ENCODE data around the gene STX4. TPM values are rescaled to one million over a fixed set of nuclear protein-coding genes. Genes with fewer than 3 reads are reported as not detected.

The STX4 gene
- total RNA-seq, 1 donor from 2014 or later, result 55.0 TPM

DNA sequence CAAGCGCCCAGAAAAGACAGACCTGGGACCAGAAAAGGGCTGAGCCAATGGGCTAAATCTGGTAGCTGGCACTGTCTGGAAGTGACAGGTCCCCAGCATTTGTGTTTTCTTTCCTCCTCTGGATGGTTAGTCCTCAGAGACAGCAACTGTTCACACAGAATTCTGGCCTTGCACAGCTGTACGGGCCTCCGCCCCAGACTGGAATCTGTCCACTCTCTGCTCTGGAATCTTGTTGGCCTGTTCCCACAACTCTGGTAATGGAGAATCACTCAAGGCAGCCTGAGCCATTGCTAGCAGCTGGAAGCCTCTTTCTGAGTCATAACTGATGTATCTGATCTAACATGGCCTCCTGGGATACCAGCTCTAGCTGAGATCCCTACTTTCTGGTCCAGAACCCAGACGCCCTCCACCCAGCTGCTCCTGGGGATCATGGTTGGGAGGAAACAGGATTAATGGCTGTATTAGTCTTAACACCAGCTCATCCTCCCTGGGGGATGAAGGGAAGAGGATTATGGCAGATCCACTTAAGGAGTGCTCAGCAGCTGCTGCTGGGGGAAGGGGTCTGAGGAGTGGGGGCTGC is 31.6 kb downstream of the STX4 start:
- no peak for DNase-seq (ENCODE audit: low spot score)

DNA sequence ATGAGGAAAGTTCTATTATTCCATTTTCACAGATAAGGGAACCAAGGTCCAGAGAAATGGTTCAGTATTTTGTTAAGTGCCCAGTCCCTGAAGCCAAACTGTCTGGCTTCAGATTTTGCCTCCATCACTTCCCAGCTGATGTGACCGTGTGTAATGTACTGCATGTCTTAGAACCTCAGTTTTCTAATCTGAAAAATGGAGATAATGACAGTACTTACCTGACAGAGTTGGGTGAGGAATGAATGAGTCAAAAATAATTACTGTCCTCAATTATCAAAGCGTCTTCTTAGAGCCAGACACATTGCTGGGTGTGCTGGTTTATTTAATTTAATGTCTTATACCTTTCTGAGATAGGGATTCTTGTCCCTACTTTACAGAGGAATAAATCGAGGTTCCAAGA is 34.0 kb downstream of the STX4 start:
- no peak for DNase-seq (ENCODE audit: low spot score)

DNA sequence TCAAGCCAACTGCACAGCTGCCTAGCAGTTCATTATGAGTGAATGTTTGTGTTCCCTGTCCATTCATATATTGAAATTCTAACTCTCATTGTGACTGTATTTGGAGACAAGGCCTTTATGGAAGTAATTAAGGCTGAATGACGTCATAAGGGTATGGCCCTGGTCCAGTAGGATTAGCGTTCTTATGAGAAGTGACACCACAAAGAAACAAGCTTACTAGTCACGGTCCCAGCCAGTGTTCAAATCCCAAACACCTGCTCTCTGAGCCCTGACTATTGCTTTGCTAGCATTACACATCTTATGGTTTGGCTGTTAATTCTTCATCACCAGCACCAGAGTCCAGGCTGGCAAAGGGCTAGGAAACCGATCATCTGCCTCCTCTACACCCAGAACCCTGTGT is 38.5 kb downstream of the STX4 start:
- DNase-seq (ENCODE audit: low spot score), result no peak

DNA sequence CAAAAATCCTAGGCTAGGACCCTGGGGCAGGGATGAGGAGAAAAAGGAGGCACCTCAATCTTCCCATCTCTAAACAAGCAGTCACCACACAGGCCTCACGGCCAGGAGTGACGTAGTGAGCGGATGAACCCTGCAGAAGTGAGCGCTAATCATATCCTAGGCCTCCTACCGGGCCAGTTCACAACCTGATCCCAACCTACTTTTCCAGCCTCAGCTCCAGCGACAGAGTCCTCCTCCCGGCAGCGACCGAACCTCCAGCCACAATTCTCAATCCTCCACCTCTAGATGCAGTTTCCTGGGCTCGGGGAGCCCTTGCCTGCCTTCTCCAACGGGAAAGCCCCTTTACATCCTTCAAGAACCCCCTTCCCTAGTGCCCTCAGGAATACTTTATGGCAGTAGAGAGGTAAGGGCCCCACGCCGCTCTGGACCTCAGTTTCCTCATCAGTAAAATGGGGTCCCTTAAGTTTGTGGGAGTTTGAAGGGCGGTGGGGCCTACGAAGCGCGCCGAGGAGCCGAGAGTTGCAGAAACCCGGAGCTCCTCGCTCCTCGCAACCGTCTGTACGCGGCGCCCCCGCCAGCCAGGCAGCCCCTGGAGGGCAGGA is 39.3 kb downstream of the STX4 start:
- DNase-seq (ENCODE audit: low spot score), result no peak

DNA sequence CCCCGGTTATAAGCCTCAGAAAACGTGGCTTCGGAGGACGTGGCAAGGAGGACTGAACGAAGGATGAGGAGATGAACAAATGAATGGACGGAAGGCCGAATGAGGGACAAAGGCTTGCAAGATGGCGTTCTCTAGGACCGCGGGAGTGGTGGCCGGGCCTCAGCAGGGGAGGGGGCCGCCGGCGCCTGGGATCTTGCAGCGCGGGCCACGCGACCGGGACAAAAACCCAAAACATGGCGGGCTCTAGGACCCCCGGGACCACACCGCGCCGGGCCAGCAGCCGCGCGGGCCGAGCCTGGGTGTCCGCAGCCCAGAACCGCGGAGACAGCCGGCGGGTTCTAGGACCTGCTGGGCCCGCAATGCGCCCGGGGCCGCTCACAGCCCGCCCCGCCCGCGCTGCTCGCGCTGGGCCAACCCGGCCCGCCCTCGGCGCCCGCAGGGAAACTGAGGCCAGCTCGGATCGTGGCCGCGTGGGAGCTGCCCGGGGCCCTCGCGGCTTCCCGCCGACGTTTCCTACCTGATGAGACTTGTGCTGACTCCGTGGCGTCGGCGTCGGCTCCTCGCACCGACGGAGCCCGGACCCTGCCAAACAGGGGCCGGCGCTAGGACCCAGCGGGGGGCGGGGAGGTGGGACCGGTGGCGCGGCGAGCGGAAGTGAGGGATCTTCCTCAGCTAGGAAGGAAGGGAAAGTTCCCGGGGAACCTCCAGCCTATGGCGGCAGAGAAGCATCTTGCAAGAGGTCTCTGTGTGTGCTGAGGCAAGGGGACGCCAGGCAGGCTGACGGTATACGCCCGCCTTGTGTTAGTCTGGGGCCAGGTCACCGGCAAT is 40.0 kb downstream of the STX4 start:
- peak; percentile 91 for DNase-seq (ENCODE audit: low spot score)

DNA sequence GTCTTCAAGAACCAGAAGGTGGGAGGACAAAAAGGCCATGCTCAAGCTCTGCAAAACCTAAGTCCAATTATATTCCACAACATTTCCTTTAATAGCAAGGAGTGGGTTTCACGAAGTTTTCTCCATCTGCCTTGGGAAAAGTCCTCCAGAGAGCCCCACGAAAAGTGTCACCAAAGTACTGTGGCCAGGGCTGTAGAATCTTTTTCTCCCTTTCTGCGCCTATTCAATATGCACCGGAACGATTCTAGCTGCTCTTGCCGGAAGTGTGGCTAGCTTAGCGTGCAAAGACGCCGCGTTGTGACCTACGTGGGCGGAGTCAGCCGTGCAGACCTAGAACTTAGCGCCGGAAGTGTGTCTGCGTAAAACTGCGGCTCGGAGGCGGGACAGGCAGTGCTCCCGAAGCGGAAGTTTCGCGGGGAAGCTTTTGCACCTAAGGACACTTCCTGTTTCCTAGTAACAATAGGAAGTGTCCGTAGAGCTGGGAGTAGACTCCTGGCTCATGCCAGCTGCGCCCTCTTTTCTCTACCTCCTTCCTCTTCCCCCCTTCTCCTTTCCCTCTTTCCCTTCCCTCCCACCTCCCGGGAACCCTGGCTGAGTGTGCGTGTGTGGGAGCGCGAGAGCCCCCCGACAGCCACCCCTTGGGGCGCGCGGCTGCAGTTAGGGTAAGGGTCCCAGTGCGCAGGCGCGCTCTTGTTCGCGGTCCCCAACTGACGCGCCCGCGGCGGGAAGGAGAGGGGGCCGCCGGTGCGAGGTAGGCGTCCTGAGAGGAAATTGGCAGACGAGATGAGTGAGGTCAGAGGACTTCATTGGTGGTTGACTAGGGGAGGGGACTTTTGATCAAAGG is 40.8 kb downstream of the STX4 start, which contains the start of the genes ZNF646 and ZNF668:
TSS of gene ZNF646 (plus strand) at position 453 of the 844 bp plus-strand sequence. CDS start 1,903 bp downstream, outside the sequence.
TSS of gene ZNF668 (minus strand) at position 271 of the 844 bp plus-strand sequence. CDS start 9,781 bp downstream, outside the sequence.
- peak; percentile 99 for DNase-seq (ENCODE audit: low spot score)

DNA sequence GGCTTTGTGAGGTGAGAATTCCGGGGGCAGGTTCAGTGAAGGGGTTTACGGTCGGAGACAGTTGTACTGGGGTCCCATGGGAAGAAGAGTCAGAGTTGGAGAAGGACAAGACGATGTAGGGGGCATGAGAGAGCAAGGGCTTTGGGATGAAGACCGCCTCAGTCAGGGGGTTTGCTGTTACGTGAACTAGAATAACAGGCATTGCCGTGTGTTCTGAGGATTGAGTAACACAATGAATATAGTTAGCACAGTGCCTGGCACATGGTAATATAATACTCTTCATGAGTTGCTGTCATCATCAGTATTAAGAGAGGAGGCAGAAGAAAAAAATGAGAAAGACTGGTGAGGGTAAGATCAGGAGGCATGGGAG is 41.4 kb downstream of the STX4 start:
- DNase-seq (ENCODE audit: low spot score), result no peak

DNA sequence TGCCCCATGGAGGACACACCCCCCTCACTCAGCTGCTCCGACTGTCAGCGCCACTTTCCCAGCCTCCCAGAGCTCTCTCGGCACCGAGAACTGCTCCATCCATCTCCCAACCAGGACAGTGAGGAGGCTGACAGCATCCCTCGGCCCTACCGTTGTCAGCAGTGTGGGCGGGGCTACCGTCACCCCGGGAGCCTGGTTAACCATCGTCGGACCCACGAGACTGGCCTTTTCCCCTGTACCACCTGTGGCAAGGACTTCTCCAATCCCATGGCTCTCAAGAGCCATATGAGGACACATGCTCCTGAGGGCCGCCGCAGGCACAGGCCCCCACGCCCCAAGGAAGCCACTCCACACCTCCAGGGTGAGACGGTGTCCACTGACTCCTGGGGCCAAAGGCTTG is 43.0 kb downstream of the STX4 start:
- DNase-seq (ENCODE audit: low spot score), result no peak

DNA sequence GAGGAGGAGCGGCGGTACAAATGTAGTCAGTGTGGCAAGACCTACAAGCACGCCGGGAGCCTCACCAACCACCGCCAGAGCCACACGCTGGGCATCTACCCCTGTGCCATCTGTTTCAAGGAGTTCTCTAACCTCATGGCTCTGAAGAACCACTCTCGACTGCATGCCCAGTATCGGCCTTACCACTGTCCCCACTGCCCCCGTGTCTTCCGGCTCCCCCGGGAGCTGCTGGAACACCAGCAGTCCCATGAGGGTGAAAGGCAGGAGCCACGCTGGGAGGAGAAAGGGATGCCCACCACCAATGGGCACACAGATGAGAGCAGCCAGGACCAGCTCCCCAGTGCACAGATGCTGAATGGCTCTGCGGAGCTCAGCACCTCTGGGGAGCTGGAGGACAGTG is 43.7 kb downstream of the STX4 start:
- no peak for DNase-seq (ENCODE audit: low spot score)

DNA sequence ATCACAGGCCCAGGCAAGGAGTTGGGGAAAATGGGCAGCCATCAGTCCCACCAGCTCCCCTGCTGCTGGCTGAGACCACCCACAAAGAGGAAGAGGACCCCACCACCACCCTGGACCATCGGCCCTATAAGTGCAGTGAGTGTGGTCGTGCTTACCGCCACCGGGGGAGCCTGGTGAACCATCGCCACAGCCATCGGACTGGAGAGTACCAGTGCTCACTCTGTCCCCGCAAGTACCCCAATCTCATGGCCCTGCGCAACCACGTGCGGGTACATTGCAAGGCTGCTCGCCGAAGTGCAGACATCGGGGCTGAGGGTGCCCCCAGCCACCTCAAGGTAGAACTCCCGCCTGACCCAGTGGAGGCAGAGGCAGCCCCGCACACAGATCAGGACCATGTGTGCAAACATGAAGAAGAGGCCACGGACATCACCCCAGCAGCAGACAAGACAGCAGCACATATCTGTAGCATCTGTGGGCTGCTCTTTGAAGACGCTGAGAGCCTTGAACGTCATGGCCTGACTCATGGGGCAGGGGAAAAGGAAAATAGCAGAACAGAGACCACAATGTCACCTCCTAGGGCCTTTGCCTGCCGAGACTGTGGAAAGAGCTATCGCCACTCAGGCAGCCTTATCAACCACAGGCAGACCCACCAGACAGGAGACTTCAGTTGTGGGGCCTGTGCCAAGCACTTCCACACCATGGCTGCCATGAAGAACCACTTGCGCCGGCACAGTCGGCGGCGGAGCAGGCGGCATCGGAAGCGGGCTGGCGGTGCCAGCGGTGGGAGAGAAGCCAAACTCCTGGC is 44.4 kb downstream of the STX4 start:
- no peak for DNase-seq (ENCODE audit: low spot score)

DNA sequence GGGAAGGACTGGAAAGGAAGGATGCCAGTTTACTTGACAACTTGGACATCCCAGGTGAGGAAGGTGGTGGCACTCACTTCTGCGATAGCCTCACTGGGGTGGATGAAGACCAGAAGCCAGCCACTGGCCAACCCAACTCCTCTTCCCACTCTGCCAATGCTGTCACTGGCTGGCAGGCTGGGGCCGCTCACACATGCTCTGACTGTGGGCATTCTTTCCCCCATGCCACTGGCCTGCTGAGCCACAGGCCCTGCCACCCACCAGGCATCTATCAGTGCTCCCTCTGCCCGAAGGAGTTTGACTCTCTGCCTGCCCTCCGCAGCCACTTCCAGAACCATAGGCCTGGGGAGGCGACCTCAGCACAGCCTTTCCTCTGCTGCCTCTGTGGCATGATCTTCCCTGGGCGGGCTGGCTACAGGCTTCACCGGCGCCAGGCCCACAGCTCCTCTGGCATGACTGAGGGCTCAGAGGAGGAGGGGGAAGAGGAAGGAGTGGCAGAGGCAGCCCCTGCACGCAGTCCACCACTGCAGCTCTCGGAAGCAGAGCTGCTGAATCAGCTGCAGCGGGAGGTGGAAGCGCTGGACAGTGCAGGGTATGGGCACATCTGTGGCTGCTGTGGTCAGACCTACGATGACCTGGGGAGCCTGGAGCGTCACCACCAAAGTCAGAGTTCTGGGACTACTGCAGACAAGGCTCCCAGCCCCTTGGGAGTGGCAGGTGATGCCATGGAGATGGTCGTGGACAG is 45.4 kb downstream of the STX4 start:
- no peak for DNase-seq (ENCODE audit: low spot score)

DNA sequence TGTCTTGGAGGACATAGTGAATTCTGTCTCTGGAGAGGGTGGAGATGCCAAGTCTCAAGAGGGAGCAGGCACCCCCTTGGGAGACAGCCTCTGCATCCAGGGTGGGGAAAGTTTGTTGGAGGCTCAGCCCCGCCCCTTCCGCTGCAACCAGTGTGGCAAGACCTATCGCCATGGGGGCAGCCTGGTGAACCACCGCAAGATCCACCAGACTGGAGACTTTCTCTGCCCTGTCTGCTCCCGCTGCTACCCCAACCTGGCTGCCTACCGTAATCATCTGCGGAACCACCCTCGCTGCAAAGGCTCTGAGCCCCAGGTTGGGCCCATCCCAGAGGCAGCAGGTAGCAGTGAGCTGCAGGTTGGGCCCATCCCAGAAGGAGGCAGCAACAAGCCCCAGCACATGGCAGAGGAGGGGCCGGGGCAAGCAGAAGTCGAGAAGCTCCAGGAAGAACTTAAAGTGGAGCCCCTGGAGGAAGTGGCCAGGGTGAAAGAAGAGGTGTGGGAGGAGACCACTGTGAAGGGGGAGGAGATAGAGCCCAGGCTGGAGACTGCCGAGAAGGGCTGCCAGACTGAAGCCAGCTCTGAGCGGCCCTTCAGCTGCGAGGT is 46.1 kb downstream of the STX4 start:
- DNase-seq (ENCODE audit: low spot score), result no peak

DNA sequence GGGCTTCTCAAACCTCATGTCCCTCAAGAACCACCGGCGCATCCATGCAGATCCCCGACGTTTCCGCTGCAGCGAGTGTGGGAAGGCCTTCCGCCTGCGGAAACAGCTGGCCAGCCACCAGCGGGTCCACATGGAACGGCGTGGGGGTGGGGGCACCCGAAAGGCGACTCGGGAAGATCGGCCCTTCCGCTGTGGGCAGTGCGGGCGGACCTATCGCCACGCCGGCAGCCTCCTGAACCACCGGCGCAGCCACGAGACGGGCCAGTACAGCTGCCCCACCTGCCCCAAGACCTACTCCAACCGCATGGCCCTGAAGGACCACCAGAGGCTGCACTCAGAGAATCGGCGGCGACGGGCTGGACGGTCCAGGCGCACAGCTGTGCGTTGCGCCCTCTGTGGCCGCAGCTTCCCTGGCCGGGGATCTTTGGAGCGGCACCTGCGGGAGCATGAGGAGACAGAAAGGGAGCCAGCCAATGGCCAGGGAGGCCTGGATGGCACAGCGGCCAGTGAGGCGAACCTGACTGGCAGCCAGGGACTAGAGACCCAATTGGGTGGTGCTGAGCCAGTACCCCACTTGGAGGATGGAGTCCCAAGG is 46.8 kb downstream of the STX4 start:
- no peak for DNase-seq (ENCODE audit: low spot score)

DNA sequence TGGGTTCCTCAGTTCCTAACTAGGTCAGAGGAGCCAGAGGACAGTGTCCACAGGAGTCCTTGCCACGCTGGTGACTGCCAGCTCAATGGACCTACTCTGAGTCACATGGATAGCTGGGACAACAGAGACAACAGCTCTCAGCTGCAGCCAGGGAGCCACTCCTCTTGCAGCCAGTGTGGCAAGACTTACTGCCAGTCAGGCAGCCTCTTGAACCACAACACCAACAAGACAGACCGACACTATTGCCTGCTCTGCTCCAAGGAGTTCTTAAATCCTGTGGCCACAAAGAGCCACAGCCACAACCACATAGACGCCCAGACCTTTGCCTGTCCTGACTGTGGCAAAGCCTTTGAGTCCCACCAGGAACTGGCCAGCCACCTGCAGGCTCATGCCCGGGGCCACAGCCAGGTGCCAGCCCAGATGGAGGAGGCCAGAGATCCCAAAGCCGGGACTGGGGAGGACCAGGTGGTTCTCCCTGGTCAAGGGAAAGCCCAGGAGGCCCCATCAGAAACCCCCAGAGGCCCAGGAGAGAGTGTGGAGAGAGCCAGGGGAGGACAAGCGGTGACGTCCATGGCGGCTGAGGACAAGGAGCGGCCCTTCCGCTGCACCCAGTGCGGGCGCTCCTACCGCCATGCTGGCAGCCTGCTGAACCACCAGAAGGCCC is 47.5 kb downstream of the STX4 start:
- DNase-seq (ENCODE audit: low spot score), result no peak

DNA sequence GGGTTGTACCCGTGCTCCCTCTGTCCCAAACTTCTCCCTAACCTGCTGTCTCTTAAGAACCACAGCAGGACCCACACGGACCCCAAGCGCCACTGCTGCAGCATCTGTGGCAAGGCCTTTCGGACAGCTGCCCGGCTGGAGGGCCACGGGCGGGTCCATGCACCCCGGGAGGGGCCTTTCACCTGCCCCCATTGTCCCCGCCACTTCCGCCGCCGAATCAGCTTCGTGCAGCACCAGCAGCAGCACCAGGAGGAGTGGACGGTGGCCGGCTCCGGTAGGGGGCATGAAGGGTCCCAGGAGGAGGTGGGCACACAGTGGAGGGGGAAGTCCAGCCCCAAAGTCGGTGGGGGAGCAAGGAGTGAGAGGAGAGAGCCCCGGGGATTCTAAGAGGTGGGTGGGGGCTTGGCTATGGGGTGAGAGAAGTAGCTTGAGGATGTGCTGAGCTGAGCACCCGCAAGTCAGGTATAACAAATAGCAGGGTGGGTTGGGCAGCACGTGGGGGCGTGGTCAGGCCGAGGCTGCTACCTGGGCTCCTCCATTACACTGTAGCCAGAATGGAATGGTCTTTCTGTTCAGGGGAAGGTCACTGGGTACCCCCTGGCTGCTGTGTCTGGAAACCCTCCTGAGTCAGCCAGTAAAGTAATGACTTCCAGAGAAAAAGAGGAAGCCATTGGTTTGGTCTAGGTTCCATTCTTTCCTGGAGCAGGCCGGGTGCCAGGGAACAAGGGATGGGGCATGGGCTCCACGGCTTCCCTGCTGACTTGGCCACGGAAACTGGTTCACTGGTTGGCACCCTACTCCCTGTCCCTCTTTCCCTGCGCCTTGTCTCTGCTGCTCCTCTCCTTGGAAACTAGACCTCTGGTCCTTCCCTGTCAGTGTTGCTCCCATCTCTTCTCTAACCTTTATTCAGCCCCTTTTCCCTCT is 48.3 kb downstream of the STX4 start:
- no peak for DNase-seq (ENCODE audit: low spot score)

DNA sequence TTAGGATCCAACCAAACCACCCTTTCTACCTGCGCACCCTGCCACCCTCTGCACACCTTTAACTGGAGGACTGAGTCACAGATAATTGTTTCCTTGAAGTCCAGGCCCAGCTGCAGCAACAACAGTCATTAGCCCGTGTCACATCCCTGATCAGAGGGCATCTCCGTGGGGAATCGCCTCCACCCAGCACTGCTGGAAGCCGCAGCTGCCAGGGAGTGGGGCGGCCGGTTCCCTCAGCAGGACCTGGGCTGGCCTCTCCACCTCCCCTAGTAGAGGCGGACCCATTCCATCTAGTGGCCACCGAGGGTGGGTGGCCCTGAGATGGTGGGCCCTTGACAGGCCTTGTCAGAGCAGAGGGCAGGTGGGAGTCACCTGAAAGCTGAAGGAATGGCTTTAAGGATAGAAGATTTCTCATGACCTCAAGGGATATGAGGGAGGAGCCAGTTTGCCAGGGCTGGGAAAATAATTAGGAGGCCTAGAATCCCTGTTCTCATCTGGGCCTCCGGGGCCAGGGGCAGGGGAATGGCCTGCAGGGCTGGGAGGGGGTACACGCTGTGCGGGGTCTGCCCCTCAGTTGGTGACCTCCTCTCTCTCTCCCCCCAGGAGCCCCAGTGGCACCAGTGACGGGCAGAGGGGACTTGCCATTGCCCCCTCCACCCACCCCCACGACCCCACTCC is 49.1 kb downstream of the STX4 start:
- no peak for DNase-seq (ENCODE audit: low spot score)

DNA sequence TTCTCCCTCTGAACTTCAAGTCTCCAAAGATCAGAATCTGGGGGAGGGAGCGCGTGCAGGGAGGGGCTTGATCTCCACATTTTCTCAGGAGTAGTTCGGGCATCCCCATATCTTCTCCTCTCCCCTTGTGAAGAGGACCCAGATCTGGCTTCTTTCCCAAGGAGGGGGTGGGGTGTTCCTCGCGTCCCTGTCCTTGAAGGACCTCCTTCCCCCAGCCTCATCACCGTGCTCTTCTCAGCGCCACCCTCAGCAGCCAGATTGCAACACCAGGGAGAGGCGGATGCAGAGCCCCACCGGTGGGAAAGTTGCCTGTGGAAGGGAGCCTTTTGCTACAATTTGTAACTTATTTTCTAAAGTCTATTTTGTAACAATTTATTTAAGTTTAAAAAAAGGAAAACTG is 49.7 kb downstream of the STX4 start:
- DNase-seq (ENCODE audit: low spot score), result no peak
